ENCODE measurements around the gene ARHGAP22.

DNA sequence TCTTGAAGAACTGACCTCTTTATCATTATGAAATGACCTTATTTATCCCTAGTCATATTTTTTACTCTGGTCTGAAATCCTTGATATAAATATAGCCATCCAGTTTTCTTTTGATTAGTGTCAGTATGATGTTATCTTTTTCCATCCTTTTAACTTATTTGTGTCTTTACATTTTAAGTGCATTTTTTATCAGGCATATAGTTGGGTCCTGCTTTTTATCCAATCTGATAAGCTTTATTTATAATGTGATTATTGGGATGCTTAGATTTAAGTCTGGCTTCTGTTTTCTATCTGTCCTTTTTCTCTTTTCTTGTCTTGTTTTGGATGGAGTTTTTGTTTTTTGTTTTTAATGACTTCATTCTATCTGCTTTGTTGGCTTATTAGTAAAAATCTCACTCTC is 119.2 kb downstream of the ARHGAP22 start:
- TF ChIP-seq, protein P1, sequence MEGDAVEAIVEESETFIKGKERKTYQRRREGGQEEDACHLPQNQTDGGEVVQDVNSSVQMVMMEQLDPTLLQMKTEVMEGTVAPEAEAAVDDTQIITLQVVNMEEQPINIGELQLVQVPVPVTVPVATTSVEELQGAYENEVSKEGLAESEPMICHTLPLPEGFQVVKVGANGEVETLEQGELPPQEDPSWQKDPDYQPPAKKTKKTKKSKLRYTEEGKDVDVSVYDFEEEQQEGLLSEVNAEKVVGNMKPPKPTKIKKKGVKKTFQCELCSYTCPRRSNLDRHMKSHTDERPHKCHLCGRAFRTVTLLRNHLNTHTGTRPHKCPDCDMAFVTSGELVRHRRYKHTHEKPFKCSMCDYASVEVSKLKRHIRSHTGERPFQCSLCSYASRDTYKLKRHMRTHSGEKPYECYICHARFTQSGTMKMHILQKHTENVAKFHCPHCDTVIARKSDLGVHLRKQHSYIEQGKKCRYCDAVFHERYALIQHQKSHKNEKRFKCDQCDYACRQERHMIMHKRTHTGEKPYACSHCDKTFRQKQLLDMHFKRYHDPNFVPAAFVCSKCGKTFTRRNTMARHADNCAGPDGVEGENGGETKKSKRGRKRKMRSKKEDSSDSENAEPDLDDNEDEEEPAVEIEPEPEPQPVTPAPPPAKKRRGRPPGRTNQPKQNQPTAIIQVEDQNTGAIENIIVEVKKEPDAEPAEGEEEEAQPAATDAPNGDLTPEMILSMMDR (conservative IDR thresholded peaks at IDR 0.05 in 1 of 2, IDR thresholded peaks at IDR 0.05 in 1 of 2; ENCODE audit: extremely low read depth in 1 of 2, insufficient read depth in 1 of 2, low read depth in 1 of 2, low read length in 2 of 2), result no peak
- TF ChIP-seq EZH2 (IDR thresholded peaks at IDR 0.05; ENCODE audit: borderline replicate concordance, low read length), result no peak
